Activated effector memory CD4-positive, alpha-beta T cell treated with Interleukin-2 at 50 U/mL for 16 hours (primary cell): ENCODE data around the gene ZBTB7A.
A peak's percentile ranks its signal among the peaks of the same experiment; 100 is the strongest.

Experiments used
- DNase-seq: peaks from one replicate; pipeline ENCODE4 v3.0.0-alpha.2; 2020

Gene ZBTB7A

GRCh38 chr19:4093643-4094175 is 27.0 kb upstream of the ZBTB7A start:
- DNase-seq, result no peak

- DNase-seq, result no peak
These were observed 23.9 kb upstream of the ZBTB7A start for GRCh38 chr19:4090356-4091220.

GRCh38 chr19:4089946-4090345 is 23.2 kb upstream of the ZBTB7A start:
- no peak for DNase-seq

DNA sequence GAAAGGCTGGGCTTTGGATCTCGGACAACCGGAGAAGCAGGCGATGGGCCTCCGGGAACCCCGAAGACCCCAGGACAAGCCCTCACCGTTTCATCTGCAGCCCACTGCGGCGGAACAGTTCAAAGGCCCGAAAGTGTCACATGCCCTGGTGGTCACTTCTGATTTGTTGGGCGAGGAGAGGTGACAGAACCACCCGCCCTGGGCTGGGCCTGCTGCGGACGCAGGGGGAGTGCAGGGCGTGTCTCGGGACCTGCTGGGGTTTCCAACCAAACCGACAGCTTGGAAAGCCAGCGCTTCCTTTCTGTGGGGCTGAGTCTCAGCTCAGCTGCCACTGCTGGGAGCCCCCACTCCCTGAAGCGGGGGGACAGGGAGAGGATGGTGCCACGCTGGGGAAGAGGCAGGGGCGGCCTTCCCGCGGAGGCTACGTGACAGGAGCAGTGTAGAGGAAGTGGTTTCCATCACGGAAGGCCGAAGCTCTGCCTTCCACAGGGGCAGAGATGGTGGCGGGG is 22.8 kb upstream of the ZBTB7A start:
- DNase-seq, result peak; percentile 27

DNA sequence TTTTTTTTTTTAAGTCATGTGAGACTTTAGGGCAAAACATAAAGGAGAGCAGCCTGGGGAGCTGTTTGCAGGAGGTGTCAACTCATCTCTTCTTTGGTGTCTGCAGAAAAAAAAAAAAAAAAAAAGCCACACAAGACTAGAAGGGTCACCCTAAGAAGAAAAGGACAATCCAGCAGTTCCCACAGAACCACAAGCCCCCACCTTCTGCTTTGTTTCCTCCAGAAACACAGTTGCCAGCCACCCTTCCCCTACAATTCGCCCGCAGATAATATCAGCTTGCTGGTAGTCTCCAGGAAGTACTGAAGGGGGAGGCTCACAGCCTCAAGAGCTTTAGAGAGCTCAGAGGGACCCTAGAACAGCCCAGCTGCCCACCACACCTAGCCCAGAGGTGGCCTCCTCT is 22.3 kb upstream of the ZBTB7A start:
- DNase-seq, result peak; percentile 44

- no peak for DNase-seq
These were observed 21.3 kb upstream of the ZBTB7A start for GRCh38 chr19:4087787-4088679.

DNA sequence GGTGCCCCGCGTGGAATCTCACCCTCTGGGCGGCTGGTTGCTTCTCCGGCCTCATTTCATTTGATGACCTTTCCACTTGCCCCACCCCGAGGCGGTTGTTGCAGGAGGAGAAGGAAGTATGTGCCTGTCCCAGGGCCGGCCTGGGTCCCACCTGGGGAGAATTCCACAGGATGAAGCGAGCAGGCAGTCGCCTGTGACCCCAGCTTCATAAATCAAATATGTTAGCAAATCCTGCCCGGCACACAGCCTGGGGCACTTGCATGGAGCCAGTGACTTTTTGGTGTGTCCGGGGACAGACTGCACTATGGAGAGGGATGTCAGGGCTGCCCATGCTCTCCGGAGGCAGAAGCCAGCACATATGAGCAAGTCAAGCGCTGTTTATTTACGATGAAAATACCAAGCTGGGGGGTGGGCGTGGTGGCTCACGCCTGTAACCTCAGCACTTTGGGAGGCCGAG is 19.7 kb upstream of the ZBTB7A start:
- DNase-seq, result no peak

GRCh38 chr19:4084547-4084877 is 17.8 kb upstream of the ZBTB7A start:
- DNase-seq, result no peak

DNA sequence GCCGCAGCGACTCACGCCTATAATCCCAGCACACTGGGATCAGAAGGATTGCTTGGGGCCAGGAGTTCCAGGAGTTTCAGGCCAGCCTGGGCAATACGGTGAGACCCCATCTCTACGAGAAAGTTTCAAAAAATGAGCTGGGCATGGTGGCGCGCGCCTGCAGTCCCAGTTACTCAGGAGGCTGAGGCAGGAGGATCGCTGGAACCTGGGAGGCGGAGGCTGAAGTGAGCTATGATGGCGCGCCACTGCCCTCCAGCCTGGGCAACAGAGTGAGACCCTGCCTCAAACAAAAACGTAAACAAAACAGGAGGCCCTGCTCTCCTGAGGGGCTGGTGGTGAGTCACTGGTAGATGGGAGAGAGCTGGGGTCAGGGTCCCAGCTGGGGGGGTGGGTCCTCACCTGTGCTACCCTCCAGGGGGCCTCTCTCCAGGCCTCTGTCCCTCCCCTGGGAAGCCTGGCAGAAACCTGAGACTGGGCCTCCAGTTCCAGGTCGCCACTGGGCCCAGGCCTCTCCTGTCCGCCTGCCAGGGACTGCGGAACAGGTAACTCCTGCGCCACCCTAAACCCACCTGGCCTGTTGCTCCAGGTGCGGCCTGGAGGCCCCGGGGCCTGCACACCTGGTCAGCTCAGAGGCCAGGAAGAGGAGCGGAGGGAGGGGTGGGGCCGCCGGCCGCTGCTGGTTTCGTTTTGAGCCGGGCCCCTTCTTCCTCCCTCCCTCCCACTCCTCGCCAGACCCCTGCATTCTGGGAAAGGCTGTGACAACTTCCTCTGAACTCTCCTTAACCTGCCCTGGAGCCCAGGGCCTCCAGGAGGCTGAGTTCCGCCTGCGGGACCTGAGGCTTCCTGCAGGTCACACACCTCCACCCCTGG is 17.2 kb upstream of the ZBTB7A start:
- no peak for DNase-seq

GRCh38 chr19:4082172-4082571 is 15.5 kb upstream of the ZBTB7A start:
- DNase-seq, result no peak

DNA sequence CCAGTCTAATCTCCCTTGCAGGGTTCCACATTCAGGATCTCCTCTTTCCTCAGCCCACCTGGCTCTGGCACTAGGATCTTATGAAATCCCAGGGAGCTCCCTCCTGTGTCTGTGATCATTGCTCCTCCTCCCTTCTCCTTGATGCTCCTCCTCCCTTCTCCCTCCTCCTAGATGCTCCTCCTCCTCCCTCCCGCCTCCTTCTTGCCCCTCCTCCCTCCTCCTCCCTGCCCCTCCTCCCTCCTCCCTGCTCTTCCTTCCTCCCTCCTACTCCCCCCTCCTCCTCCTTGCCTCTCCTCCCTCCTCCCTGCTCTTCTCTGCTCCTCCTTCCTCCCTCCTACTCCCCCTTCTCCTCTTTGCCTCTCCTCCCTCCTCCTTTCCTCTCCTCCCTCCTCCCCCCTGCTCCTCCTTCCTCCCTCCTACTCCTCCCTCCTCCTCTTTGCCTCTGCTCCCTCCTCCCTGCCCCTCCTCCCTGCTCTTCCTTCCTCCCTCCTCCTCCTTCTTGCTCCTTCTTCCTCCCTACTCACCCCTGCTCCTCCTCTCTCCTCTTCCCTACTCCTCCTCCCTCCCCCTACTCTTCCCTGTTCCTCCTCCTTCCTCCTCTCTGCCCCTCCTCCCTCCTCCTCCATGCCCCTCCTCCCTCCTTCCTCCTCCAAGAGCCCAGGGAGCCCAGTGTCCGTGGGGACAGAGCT is 14.9 kb upstream of the ZBTB7A start:
- DNase-seq, result no peak

DNA sequence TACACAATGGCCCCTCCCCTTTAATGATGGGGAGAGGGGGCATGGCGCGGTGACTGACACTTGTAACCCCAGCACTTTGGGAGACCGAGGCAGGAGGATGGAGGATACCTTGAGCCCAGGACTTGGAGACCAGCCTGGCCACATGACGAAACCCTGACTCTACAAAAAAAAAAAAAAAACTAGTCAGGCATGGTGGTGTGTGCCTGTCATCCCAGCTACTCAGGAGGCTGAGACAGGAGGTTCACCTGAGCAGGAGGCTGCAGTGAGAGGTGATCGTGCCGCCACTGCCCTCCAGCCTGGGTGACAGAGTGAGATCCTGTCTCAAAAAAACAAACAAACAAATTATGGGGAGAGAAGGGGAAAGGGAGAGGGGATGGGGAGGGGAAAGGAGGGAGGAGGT is 13.8 kb upstream of the ZBTB7A start:
- no peak for DNase-seq

GRCh38 chr19:4077800-4078684 is 11.3 kb upstream of the ZBTB7A start:
- no peak for DNase-seq

- no peak for DNase-seq
These were observed 10.3 kb upstream of the ZBTB7A start for GRCh38 chr19:4077007-4077374.

GRCh38 chr19:4075373-4075772 is 8.7 kb upstream of the ZBTB7A start:
- DNase-seq, result no peak

- DNase-seq, result no peak
These were observed 4.9 kb upstream of the ZBTB7A start for GRCh38 chr19:4071610-4072009.

DNA sequence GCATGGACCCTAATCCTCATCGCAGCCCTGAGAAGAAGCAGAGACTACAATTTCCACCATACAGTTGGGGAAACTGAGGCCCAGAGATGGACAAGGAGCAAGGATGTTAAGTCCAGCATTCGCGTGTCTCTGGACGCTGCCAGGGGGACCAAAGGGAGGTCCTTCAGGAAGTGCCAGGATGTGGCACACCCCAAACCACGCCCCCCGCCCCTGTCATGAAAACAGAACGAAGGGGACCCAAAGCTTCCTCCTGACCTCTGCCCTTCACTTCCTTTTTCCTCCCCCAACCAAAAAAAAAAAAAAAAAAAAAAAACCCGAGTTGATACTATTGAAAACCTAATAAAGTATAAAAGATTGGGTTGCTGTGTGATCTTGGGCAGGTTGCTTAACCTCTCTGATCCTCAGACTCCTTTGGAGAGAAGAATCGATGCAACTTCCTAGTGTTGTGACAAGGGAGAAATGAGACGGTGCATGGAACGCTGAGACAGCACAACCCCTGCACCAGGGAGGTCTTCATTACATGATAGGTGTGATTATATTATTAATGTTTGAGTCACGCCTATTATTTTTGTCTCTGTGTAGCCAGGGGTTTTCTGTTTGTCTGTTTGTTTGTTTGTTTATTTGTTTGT is 2.7 kb upstream of the ZBTB7A start:
- DNase-seq, result peak; percentile 55

DNA sequence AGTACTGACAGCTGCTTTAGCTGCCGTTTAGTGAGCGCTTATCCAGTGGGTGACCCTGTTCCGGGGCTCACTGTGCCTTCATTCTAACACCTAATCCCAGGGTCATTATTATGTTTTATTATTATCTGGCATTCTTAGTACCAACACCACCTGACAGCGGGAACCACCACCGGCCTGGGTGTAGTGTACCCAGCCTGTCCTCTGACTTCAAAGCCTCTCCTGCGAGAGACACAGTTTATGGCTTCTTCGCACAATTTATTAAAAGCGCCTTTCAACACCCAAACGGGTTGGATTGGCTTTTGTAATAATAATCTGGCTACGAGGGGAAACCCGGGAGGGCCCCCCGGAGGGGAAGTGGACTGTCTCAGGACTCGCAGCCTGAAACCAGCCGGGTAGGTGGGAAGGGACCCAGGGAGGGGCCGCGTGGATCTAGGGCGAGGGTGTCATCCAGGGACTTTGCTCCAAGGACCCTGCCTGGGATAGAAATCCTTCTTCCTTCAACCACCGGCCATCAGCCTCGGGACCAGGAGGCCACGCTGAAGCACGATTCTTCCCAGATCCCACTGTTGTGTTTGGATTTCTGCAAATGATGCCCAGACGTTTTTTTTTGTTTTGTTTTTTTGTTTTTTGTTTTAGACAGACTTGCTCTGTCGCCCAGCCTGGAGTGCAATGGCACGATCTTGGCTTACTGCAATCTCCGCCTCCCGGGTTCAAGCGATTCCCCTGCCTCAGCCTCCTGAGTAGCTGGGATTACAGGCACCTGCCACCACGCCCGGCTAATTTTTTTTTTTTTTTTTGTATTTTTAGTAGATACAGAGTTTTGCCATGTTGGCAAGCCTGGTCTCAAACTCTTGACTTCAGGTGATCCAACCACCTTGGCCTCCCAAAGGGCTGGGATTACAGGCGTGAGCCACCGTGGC is 1.6 kb upstream of the ZBTB7A start:
- no peak for DNase-seq

- DNase-seq, result no peak
These were observed 822 bp upstream of the ZBTB7A start for GRCh38 chr19:4067396-4068046.
